Astrocyte of the spinal cord (primary cell): ENCODE results near the gene ESR2.

ENCODE experiments used
- DNase-seq: peaks from one replicate; pipeline ENCODE4 v3.0.0; 2011; ENCODE audit warnings: low read depth, low spot score
- H3K4me3 ChIP-seq: 2 replicates; pipeline ENCODE4 v1.5.1; 2011; ENCODE audit warnings: low read depth, mild to moderate bottlenecking, low read length, moderate library complexity
- CTCF ChIP-seq: IDR thresholded peaks from 2 replicates; pipeline ENCODE4 v1.5.1; 2012; ENCODE audit warnings: low read depth, mild to moderate bottlenecking, low read length, inconsistent platforms
- in situ Hi-C: cut with HindIII; loops from 2 replicates; pipeline ENCODE4 v1.10.0; 2017; ENCODE audit warnings: low sequenced_read_pairs

Gene ESR2

GRCh38 chr14:64218344-64219240, 75.6 kb downstream of the ESR2 start:
- H3K4me3 ChIP-seq = no peak overlapping the region
- in situ Hi-C loops = no loop called here
- no peak for TF ChIP-seq CTCF
- DNase-seq = no peak

- TF ChIP-seq CTCF = no peak
- no peak overlapping the region for H3K4me3 ChIP-seq
- no peak for DNase-seq
- in situ Hi-C loops = no loop called here
Measured at GRCh38 chr14:64217834-64218233, 76.3 kb downstream of the ESR2 start.

GRCh38 chr14:64217308-64217707, 76.9 kb downstream of the ESR2 start:
- DNase-seq = no peak
- no peak overlapping the region for H3K4me3 ChIP-seq
- in situ Hi-C loops = no loop called here
- TF ChIP-seq CTCF = no peak

GRCh38 chr14:64215978-64216377, 78.2 kb downstream of the ESR2 start:
- TF ChIP-seq CTCF = no peak
- no peak for DNase-seq
- H3K4me3 ChIP-seq = no peak overlapping the region
- in situ Hi-C loops = no loop called here

GRCh38 chr14:64215274-64215673, 78.9 kb downstream of the ESR2 start:
- no peak for TF ChIP-seq CTCF
- DNase-seq = no peak
- in situ Hi-C loops = no loop called here
- H3K4me3 ChIP-seq = no peak overlapping the region

- in situ Hi-C loops = no loop called here
- no peak overlapping the region for H3K4me3 ChIP-seq
- no peak for TF ChIP-seq CTCF
- DNase-seq = no peak
Measured at GRCh38 chr14:64213853-64214570, 80.2 kb downstream of the ESR2 start.
